K562 (cell line): ENCODE results near the gene TTBK1. TPM values are rescaled to one million over a fixed set of nuclear protein-coding genes. Genes with fewer than 3 reads are reported as not detected.

Source experiments
- ATAC-seq: fragments of 200-7000 bp; cut with Tn5 transposase; 3 replicates; pipeline ENCODE4 v1.9.1; 2020; ENCODE audit warnings: moderate library complexity
- BruUV-seq: library from RNA; stranded (reverse); fragments of 400-500 nt; replicated peaks from 2 replicates; lab custom pipeline; 2021; lab: Mats Ljungman, UMichigan
- CTCF ChIA-PET: fragments of 300-600 bp; formaldehyde crosslinking; extraction: SDS; loops from one replicate; lab custom pipeline; 2021; ENCODE audit warnings: low intra/inter-chr PET ratio; lab: Yijun Ruan, JAX
- POLR2A ChIA-PET: fragments of 300-600, 350-650 bp; sonication (Branson Sonifier 250); formaldehyde crosslinking; extraction: SDS; loops from one replicate; lab custom pipeline; 2021; ENCODE audit warnings: antibody characterized with exemption, inconsistent platforms; lab: Yijun Ruan, JAX
- DNase-seq, 4 experiments: peaks; one replicate each; pipeline versions ENCODE4 v3.0.0 to v3.0.0-alpha.2; 2011 to 2018; ENCODE audit warnings: low spot score in 3 of 4, mixed read lengths in 3 of 4; ENCODE audit errors: extremely low read depth in 1 of 4
- FAIRE-seq: peaks from 2 replicates; lab custom pipeline; 2011; peaks lifted over from hg19 to GRCh38; lab: Jason Lieb, UNC
- H2AFZ ChIP-seq: 2 replicates; pipeline ENCODE4 v1.6.0; 2011; ENCODE audit warnings: low read depth, low read length, control low read depth, inconsistent platforms
- H3K27ac ChIP-seq: fragments of 200-600 bp; 3 replicates; pipeline ENCODE4 v1.8.0; 2011; ENCODE audit warnings: low read depth, mild to moderate bottlenecking, control low read depth, inconsistent platforms, low read length, moderate library complexity, mixed read lengths; ENCODE audit errors: extremely low read depth
- H3K27me3 ChIP-seq, 2 experiments: fragments of 300-600 bp in 1 of 2; 2 replicates in 1 of 2; 3 replicates in 1 of 2; pipeline versions ENCODE4 v1.6.0 to v1.8.0; 2011; ENCODE audit warnings: inconsistent platforms in 2 of 2, low read length in 2 of 2, mild to moderate bottlenecking in 1 of 2, mixed read lengths in 1 of 2, moderate library complexity in 1 of 2; ENCODE audit not compliant: control insufficient read depth in 2 of 2, insufficient read depth in 2 of 2
- H3K36me3 ChIP-seq: fragments of 300-600 bp; 3 replicates; pipeline ENCODE4 v1.8.0; 2011; ENCODE audit warnings: mild to moderate bottlenecking, low read length, inconsistent platforms; ENCODE audit not compliant: control insufficient read depth, insufficient read depth
- H3K4me1 ChIP-seq, 2 experiments: fragments of 200-600 bp in 1 of 2; replicated peaks in 1 of 2; 2 replicates in 1 of 2; 3 replicates in 1 of 2; pipeline versions ENCODE4 v1.5.1 to v1.8.0; 2011; ENCODE audit warnings: inconsistent platforms in 2 of 2, low read length in 2 of 2, mild to moderate bottlenecking in 1 of 2, mixed read lengths in 1 of 2, moderate library complexity in 1 of 2; ENCODE audit not compliant: control insufficient read depth in 2 of 2, insufficient read depth in 2 of 2
- H3K4me2 ChIP-seq: 2 replicates; pipeline ENCODE4 v1.6.1; 2011; ENCODE audit warnings: low read length, control low read depth, inconsistent platforms, mixed read lengths; ENCODE audit not compliant: insufficient read depth
- H3K4me3 ChIP-seq: fragments of 200-600 bp; sonication (generic), shearing (Covaris generic); 2 replicates; pipeline ENCODE4 v1.5.1; 2016; ENCODE audit warnings: control low read depth, inconsistent platforms
- H3K79me2 ChIP-seq: fragments of 200-600 bp; 3 replicates; pipeline ENCODE4 v1.8.0; 2011; ENCODE audit warnings: low read length, inconsistent platforms; ENCODE audit not compliant: control insufficient read depth, insufficient read depth
- H3K9ac ChIP-seq, 2 experiments: 2 replicates each; pipeline versions ENCODE4 v1.6.0 to v1.6.1; 2011; ENCODE audit warnings: low read depth in 2 of 2, low read length in 2 of 2, control low read depth in 1 of 2, inconsistent platforms in 1 of 2, mild to moderate bottlenecking in 1 of 2, mixed read lengths in 1 of 2; ENCODE audit not compliant: insufficient read depth in 1 of 2
- H3K9me1 ChIP-seq: one replicate; pipeline ENCODE4 v1.6.0; 2011; ENCODE audit warnings: inconsistent platforms, mild to moderate bottlenecking, low read length, moderate library complexity; ENCODE audit not compliant: control insufficient read depth, insufficient read depth
- H3K9me3 ChIP-seq: replicated peaks from 2 replicates; pipeline ENCODE4 v1.5.1; 2011; ENCODE audit warnings: low read depth, low read length, inconsistent platforms; ENCODE audit not compliant: control insufficient read depth, insufficient read depth
- H4K20me1 ChIP-seq: replicated peaks from 2 replicates; pipeline ENCODE4 v1.6.1; 2011; ENCODE audit warnings: low read length, inconsistent platforms, mixed read lengths; ENCODE audit not compliant: control insufficient read depth, insufficient read depth
- CHCHD3 ChIP-seq: fragments of 250-450 bp; sonication (Bioruptor Pico); IDR thresholded peaks from 2 replicates; pipeline ENCODE4 v2.1.2; 2022; ENCODE audit warnings: mild to moderate bottlenecking
- ELF2 ChIP-seq: fragments of 250-450 bp; sonication (Bioruptor Pico); IDR thresholded peaks from 2 replicates; pipeline ENCODE4 v1.5.0; 2021; ENCODE audit warnings: mild to moderate bottlenecking
- GABPB1 ChIP-seq: sonication (generic); formaldehyde crosslinking; IDR thresholded peaks from 2 replicates; pipeline ENCODE4 v1.8.0; 2022; ENCODE audit warnings: mild to moderate bottlenecking, missing genetic modification reagents
- LARP7 ChIP-seq: fragments of 450-650 bp; IDR thresholded peaks from 2 replicates; pipeline ENCODE4 v1.6.1; 2016
- POLR3A ChIP-seq: IDR thresholded peaks from 2 replicates; pipeline ENCODE4 v1.6.1; 2011; ENCODE audit warnings: borderline replicate concordance, mild to moderate bottlenecking, moderate library complexity; ENCODE audit not compliant: insufficient read length, insufficient read depth; ENCODE audit errors: extremely low read depth
- RBM25 ChIP-seq: fragments of 200-400 bp; formaldehyde crosslinking; IDR thresholded peaks from 2 replicates; pipeline ENCODE4 v1.6.1; 2018; ENCODE audit warnings: low read length, low read depth, moderate library complexity; ENCODE audit not compliant: severe bottlenecking
- ZFP36 ChIP-seq: fragments of 150-350 bp; IDR thresholded peaks from 2 replicates; pipeline ENCODE4 v1.6.1; 2018; ENCODE audit warnings: low read length, low read depth; ENCODE audit not compliant: partially characterized antibody
- WGBS: fragments of 100-300 bp; shearing (Covaris generic); methylation state at CpG from one replicate; pipeline ENCODE4 v1.1.6; 2016; ENCODE audit warnings: low coverage, mixed read lengths; ENCODE audit not compliant: insufficient coverage; ENCODE audit errors: missing lambda C conversion rate; 5-methylcytosine and 5-hydroxymethylcytosine counted together
- in situ Hi-C: fragments of 300-500 bp; cut with MboI; formaldehyde crosslinking; loops from 4 replicates; pipeline ENCODE4 v1.15.0; 2018; ENCODE audit warnings: inconsistent platforms, mixed read lengths
- intact Hi-C: fragments of 100-400 bp; cut with micrococcal nuclease; formaldehyde crosslinking; loops from 2 replicates; pipeline ENCODE4 v1.14.2; 2022
- polyA plus RNA-seq, 8 experiments: library from polyadenylated mRNA; depleted of rRNA in 4 of 8; stranded (reverse) in 5 of 8; unstranded in 3 of 8; fragments of >200 nt; fragmentation: Nextera tagmentation in 2 of 8; fragmentation: Illumina TruSeq in 1 of 8; extraction: Ambion mirVana in 2 of 8; extraction: Trizol in 1 of 8; gene quantifications; 2 replicates each; pipeline versions ENCODE4 v1.2.1 to v1.2.3, GENCODE V29; 2011 to 2014; ENCODE audit warnings: inconsistent platforms in 1 of 8, missing spikeins in 1 of 8
- total RNA-seq, 7 experiments: library from RNA; depleted of rRNA in 6 of 7; stranded (reverse); fragments of >200 nt in 6 of 7; fragmentation: Illumina TruSeq in 2 of 7; extraction: Trizol in 2 of 7; gene quantifications; 2 replicates each; pipeline versions ENCODE4 v1.2.1 to v1.2.3, GENCODE V29; 2011 to 2021; ENCODE audit warnings: low replicate concordance in 1 of 7

TTBK1 gene
- total and polyA plus RNA-seq, 9 of the 15 experiments (the other 6 are each of a cell fraction or from before 2014, with no cell fraction given): not detected

DNA sequence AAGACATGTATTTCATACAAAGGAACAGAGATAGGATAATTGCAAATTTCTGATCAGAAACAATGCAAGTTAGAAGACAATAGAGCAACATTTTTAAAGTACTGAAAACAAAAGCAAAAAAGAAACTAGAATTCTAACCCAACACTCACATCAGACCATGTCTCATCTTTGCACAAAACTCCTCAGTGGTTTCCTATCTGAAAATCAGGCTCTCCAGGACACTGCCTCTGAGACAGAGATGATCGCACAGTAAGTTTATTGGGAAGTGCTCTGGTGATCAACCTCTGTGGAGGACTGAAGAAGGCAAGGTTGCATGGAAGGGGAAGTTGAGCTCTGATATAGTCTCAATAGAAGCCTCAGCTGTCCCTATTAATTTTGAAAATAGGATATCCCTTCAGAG lies 2.3 kb upstream of the TTBK1 start (continued):
- TF ChIP-seq ELF2 (CRISPR knock-in tag) (no peak), LARP7 (no peak), CHCHD3 (CRISPR knock-in tag) (no peak)

GRCh38 chr6:43241446-43241845 lies 1.8 kb upstream of the TTBK1 start:
- H3K9me1 ChIP-seq: no peaks in the 10 kb centered on the region
- DNase-seq: no peak
- no TSS peak for BruUV-seq
- no peak for FAIRE-seq
- no peaks in the 10 kb centered on the region for H3K79me2 ChIP-seq
- no peak overlapping the region for H3K4me2 ChIP-seq
- ChIA-PET POLR2A (interaction anchor here (0.6 to 1.7 kb wide), 2 partner anchors 12 to 234 kb away, joined by 3 to 4 read pairs; partner anchors contain the start of gene DNPH1), CTCF (no interaction called here)
- no peak overlapping the region for H3K27ac ChIP-seq
- peaks cover 0 to 10% of the 10 kb centered on the region in 2 experiments; a peak in 2 of 5 replicates for H3K4me1 ChIP-seq
- H4K20me1 ChIP-seq: 0 out of 2 replicates have a peak, but pooled peaks cover 6% of the 10 kb centered on the region
- no peak overlapping the region for H2AFZ ChIP-seq
- H3K36me3 ChIP-seq: no peaks in the 10 kb centered on the region
- peaks cover 45 to 68% of the 10 kb centered on the region in 2 experiments for H3K27me3 ChIP-seq
- 3% methylated on average over 2 of the region's 2 CpGs for WGBS
- peaks cover 3% of the 10 kb centered on the region; the same call in 1 of the 2 replicates for H3K9me3 ChIP-seq
- H3K4me3 ChIP-seq: no peak overlapping the region
- intact Hi-C loops: no loop called here
- TF ChIP-seq ZFP36 (peak; percentile 66), RBM25 (peak; percentile 5), GABPB1 (CRISPR knock-in tag) (no peak), POLR3A (no peak)
- no peak overlapping the region for H3K9ac ChIP-seq
- no peak for ATAC-seq
- in situ Hi-C loops: no loop called here
